ENCODE data around the gene KLHL17. TPM values are rescaled to one million over a fixed set of nuclear protein-coding genes. Genes with fewer than 3 reads are reported as not detected.

The KLHL17 gene
- polyA plus RNA-seq, 1 donor from 2014 or later, result 1.3 TPM

DNA sequence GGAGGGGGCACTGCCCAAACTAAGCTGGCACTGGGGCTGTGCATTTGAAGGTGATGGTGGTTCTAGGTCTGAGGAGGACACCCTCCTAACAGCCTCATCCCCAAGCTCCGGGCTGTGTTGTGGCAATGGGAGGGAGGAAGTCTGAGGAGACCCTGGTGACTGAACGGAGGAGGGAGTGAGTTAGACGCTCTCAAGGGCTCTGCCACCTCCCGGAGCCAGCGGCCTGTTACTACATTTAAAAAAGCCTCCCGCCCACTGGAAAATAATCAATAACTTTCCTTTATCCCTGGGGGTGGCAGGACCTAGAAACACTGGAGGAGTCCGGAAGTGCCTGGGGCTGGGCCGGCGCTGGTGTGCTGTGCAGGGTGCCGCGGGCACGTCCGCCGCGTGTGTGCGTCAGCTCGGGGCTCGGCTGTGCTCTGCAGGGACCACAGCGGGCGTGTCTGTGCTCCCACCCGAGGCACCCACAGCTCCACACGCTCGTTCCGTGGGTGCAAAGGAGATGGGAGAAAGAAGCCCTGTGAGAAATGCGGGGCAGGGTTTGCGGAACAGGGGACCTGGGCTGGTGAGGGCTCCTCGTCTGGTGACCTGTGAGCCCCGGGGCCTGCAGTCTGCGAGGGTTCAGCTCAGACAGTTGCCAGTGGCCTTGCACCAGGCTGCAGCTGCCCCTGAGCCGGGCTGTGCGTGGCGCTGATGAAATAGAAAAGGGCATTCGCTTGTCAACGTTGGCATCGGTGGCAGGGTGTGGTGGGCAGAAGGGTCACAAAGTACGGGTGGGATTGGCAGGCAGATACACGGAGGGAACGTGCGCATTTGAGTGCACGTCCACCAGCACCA, 31.3 kb upstream of the KLHL17 start:
- peaks cover 0 to 6% (median 4%) of the 10 kb centered on the region in 3 donors for H3K4me1 Mint-ChIP-seq
- no peak overlapping the region for H3K4me3 Mint-ChIP-seq
- peaks cover 21% of the 10 kb centered on the region for H3K27me3 Mint-ChIP-seq
- H3K9me3 Mint-ChIP-seq, result no peaks in the 10 kb centered on the region
- H3K36me3 Mint-ChIP-seq, result no peaks in the 10 kb centered on the region
- H3K27ac Mint-ChIP-seq, result no peak overlapping the region

DNA sequence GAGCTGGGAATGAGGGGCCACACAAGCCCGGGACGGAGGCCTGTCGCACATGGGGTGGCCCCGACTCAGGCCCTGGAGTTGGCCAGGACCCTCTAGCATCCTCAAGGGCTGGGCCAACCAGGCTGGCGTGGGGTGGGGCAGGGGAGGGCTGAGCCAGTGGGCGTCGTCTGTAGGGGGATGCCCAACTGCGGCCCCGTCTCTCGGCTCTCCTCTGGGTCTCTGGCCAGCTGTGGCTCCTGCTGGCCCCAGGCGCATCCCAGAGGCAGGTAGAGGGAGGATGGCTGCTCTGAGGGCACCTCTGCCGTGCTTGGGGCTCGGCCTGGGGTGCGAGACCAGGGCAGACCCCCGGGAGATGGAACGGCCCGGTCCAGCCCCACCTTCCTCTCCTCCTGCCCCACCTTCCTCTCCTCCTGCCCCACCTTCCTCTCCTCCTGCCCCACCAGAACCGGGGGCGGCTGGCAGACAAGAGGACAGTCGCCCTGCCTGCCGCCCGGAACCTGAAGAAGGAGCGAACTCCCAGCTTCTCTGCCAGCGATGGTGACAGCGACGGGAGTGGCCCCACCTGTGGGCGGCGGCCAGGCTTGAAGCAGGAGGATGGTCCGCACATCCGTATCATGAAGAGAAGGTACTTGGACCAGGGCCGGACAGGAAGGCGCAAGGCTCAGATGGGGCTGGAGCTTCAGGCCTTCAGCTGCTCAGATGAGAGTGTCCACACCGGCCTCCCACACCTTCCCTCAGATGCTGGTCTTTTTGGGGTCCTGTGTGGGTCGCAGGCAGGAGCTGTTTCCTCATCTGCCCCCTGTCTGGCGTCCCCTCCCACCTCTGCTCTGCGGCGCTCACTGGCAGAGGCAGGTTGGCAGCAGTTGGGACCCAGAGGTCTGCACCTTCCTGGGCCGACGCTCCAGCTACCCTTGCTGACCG, 30.4 kb upstream of the KLHL17 start:
- Mint-ChIP-seq H3K9me3 (no peaks in the 10 kb centered on the region), H3K36me3 (no peaks in the 10 kb centered on the region), H3K27ac (no peak overlapping the region), H3K27me3 (peaks cover 23% of the 10 kb centered on the region), H3K4me3 (no peak overlapping the region), H3K4me1 (peaks cover 0 to 6% (median 5%) of the 10 kb centered on the region in 3 donors)

DNA sequence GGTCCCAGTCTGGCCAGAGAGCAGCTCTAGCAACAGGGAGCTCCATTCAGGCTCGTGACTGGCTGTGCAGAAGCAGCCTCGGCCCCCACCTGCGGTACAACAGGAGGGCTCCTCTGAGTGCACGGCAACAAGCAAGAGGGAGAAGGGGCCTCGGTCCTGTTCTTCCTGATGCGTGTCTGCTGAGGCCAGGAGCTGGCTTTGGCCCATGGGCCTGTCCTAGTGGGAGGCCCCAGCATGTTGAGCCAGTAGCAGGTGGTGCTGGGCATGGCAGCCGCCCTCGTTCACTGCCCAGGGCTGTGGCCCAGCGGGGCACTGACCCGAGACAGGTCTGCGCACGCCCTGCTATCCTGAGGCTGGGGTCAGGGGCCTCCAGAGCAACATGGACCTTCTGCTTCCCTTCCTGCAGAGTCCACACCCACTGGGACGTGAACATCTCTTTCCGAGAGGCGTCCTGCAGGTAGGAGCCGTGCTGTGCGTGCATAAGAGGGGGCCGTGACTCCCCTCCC, 29.7 kb upstream of the KLHL17 start:
- H3K9me3 Mint-ChIP-seq, result no peaks in the 10 kb centered on the region
- H3K4me3 Mint-ChIP-seq, result no peak overlapping the region
- no peak overlapping the region for H3K27ac Mint-ChIP-seq
- H3K27me3 Mint-ChIP-seq, result peaks cover 28% of the 10 kb centered on the region
- H3K36me3 Mint-ChIP-seq, result no peaks in the 10 kb centered on the region
- H3K4me1 Mint-ChIP-seq, result peaks cover 0 to 6% (median 5%) of the 10 kb centered on the region in 3 donors

DNA sequence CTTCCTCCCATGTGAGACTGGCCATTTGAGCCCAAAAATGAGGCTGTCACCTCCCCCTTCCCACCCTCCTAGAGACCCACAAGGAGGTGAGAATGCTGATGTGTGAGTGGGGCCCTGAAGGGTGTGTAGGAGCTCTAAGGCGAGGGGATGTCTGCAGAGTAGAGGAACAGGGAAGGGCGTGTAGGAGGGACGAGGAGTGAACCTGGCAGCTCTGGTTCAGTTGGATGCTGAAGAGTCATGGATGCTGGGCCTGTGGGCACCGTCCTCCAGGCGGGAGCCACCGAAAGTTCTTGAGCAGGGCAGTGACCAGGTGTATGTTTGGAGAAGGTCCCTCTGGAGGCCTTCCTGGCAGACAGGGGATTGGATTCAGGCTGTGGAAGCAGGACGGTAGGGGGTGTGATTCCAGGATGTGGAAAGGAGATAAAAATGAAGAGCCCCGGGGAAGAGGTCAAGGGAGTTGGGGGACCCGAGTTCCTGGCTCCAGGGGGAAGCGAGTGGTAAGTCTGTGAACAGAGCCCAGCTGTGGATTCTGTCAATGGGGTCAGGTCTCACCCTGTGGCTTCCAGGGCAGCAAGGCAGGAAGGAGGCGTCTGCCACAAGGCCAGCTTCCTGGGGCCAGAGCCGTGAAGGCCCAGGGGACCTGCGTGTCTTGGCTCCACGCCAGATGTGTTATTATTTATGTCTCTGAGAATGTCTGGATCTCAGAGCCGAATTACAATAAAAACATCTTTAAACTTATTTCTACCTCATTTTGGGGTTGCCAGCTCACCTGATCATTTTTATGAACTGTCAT, 28.8 kb upstream of the KLHL17 start:
- Mint-ChIP-seq H3K4me1 (peaks cover 0 to 6% (median 5%) of the 10 kb centered on the region in 3 donors), H3K9me3 (no peaks in the 10 kb centered on the region), H3K36me3 (no peaks in the 10 kb centered on the region), H3K27ac (no peak overlapping the region), H3K27me3 (peaks cover 21% of the 10 kb centered on the region), H3K4me3 (no peak overlapping the region)

DNA sequence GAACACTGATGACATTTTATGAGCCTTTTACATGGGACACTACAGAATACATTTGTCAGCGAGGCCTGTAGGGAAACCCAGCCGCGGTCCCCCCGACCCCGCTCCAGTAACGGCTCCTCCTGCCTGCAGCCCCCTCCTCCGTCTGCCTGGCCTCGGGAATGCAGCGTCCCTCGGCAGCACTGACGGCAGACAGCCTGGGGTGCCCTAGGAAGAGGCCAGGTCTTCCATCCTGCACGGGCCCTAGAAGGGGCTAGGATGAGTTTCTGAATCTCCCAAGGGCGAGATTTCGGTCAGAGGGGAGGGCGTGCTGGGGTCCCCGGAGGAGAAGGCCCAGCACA, 28.2 kb upstream of the KLHL17 start:
- H3K27ac Mint-ChIP-seq, result no peak overlapping the region
- H3K36me3 Mint-ChIP-seq, result no peaks in the 10 kb centered on the region
- H3K27me3 Mint-ChIP-seq, result peaks cover 17% of the 10 kb centered on the region
- H3K4me3 Mint-ChIP-seq, result no peak overlapping the region
- no peaks in the 10 kb centered on the region for H3K9me3 Mint-ChIP-seq
- H3K4me1 Mint-ChIP-seq, result peaks cover 0 to 6% (median 5%) of the 10 kb centered on the region in 3 donors

DNA sequence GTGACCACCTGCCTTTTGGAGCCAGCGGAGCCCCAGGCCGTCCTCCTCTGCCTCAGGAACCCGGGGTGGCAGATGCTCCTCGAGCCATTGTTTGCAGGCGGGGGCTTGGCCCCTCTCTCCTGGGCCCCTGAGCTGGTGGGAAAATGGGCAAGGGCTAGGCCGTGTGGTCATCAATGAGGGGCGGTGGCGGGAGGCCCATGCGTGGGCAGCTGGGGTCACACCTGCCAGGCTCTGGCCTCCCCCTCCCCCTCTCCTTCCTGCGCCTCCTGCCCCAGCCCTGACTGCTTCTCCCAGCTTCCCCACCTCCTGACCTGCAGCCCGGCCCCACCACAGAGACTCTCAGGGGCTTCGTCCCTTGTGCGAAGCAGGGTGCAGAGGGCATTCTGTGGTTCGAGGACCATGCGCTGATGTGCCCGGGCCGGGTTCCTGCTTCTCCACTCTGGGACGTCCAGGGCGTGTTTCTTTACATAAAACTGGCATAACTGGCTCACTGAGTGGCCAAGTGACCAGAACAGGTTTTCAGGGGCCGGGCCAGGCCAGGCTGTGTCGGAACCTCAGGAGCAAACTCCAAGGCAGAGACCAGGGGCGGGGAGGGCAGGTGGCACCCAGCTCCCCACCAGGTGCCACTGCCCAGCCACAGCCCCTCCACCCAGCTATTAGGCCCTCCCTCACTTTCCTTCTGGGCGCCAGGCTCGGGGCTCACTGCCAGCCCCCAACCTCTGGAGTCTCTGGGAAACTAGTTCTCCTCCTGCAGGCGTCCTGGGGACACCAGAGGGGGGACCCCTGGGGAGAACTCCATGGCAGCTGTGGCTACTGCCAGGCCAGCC, 27.4 kb upstream of the KLHL17 start:
- peaks cover 0 to 6% (median 5%) of the 10 kb centered on the region in 3 donors for H3K4me1 Mint-ChIP-seq
- H3K27ac Mint-ChIP-seq, result no peak overlapping the region
- H3K4me3 Mint-ChIP-seq, result peak overlapping the region in 1 of 4 donors; percentile 82
- no peaks in the 10 kb centered on the region for H3K9me3 Mint-ChIP-seq
- H3K36me3 Mint-ChIP-seq, result no peaks in the 10 kb centered on the region
- H3K27me3 Mint-ChIP-seq, result peaks cover 17% of the 10 kb centered on the region

DNA sequence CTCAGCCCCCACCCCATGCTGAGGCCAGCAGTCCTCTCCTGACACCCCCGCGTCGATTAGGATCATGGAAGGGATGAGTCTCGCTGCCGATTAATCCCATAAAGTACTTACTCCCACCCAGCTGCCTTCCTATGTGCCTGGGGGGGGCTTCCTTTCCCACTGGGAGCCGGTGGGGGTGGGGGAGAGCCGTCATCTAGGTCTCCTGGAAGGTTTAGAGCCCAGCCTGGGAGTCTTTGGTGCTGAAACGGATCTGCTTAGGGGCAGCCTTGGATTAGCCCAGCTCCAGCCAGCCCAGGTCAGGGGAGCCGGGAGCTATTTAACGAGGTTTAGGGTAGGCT, 26.8 kb upstream of the KLHL17 start:
- peaks cover 21% of the 10 kb centered on the region for H3K27me3 Mint-ChIP-seq
- H3K36me3 Mint-ChIP-seq, result no peaks in the 10 kb centered on the region
- H3K27ac Mint-ChIP-seq, result no peak overlapping the region
- no peak overlapping the region for H3K4me3 Mint-ChIP-seq
- no peaks in the 10 kb centered on the region for H3K9me3 Mint-ChIP-seq
- H3K4me1 Mint-ChIP-seq, result peaks cover 0 to 6% (median 5%) of the 10 kb centered on the region in 3 donors

DNA sequence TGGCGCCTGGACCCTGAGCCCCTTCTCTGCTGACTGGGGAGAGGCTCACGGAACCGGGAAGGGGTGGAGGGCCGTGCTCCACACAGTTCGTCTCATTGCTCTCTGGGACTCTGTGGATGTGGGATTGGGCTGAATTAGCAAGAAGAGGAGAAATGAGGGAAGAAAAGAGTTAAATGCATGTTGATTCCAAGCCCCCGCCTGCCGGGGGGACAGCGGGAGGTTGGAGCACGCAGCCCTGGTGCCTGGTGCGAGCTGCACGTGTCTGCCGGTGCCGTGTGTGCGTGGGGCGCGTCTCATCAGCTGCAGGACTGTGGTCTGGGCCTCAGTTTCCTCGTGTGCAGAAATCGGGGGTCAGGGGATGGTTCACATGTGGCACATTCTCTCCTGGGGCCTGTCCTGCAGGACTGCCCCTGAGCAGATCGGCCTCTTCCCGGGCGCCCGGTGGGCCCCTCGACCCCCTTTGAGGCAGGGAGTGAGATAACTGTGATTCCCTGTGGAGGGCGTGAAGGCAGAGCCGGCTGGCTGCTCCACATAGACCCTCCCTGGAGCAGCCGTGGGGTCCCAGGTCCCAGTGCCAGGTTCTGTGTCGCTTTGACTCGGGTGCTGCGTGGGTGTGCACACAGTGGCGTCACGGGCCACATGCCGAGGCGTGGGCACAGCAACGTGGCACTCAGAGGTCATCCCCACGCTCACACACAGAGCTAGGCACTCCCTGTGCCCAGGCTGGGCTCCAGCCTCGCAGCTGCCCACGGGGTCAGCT, 25.2 kb upstream of the KLHL17 start:
- peaks cover 22% of the 10 kb centered on the region for H3K27me3 Mint-ChIP-seq
- H3K27ac Mint-ChIP-seq, result no peak overlapping the region
- no peaks in the 10 kb centered on the region for H3K9me3 Mint-ChIP-seq
- peak overlapping the region in 1 of 4 donors; percentile 45 for H3K4me3 Mint-ChIP-seq
- no peaks in the 10 kb centered on the region for H3K36me3 Mint-ChIP-seq
- H3K4me1 Mint-ChIP-seq, result peaks cover 0 to 5% (median 4%) of the 10 kb centered on the region in 3 donors

DNA sequence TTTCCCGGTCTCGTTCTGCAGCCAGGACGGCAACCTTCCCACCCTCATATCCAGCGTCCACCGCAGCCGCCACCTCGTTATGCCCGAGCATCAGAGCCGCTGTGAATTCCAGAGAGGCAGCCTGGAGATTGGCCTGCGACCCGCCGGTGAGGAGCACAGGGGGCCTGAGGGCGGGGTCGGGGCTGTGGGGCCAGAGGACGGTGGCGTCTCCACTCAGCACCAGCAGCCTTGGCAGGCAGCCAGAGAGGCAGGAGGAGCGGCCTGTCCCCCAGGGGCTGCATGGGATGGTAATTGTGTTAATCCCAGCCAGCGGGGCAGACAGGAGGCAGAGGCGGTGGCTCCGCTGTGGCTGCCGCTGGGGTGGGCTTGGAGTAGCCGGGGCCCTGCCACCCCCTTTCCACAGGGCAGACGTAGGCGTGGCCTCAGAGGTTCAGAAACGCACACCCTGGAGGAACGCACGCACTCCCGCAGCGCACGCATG, 24.6 kb upstream of the KLHL17 start:
- no peak overlapping the region for H3K4me3 Mint-ChIP-seq
- H3K9me3 Mint-ChIP-seq, result no peaks in the 10 kb centered on the region
- H3K36me3 Mint-ChIP-seq, result no peaks in the 10 kb centered on the region
- H3K27ac Mint-ChIP-seq, result no peak overlapping the region
- H3K27me3 Mint-ChIP-seq, result peaks cover 26% of the 10 kb centered on the region
- peaks cover 0 to 8% (median 4%) of the 10 kb centered on the region in 3 donors for H3K4me1 Mint-ChIP-seq

DNA sequence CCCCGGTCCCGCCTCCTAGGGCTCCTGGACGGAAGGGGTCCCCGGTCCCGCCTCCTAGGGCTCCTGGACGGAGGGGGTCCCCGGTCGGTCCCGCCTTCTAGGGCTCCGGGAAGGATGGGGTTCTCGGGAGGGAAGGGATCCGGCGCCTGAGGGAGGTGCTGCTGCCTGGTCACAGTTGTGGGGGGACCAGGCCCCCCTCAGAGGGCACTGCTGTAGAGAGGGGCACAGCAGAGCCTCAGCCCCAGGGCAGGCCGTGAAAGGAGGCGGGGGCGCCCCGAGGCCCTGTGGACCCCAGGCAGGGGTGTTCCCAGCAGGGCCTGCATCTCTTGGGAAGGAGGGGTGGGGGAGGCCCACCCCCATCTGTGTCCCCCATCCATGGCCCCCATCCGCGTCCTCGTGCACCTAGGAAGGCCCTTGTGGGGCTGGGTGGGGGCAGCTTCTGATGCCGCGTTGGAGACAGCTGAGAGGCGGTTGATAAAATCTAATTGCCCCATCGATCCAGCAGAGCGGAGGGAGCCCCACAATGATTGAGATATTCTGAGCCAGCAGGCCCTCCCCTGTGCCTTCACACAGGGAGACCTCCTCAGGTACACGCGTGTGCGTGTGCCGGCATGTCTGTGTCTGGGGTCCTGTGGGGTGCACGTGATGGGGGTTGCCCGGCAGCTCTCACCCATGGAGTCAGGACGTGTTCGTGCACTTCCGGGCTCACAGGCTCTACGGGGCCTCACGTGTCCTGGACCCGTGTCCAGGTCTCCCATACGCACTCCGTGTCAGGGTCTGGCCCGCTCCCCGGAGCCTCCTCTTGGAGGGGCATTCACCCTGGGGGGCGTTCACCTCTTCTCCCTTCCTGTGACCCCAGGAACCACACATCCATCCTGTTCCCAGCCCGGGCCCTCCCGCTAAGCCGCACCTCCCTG, 23.8 kb upstream of the KLHL17 start:
- H3K27me3 Mint-ChIP-seq, result peaks cover 26% of the 10 kb centered on the region

DNA sequence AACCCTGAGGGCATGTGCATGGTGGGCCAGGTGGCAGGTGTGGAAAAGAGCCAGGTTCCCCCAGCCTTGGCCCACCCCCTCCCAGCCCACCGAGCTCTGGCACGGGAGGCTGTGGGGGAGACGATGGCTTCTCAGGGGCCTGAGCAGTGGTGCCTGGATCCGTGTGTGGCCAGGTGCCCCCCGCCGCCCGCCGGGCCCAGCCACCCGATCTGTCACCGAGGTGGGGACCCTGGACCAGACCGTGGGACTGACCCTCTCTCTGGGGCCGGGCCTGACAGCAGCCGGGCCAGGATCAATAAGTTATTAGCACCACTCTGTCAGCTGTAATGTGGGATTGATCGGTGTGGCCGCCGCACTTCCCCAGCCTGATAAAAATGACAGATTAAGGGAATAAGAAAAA, 22.9 kb upstream of the KLHL17 start:
- Mint-ChIP-seq H3K4me1 (peaks cover 0 to 7% (median 0%) of the 10 kb centered on the region in 3 donors), H3K4me3 (peak overlapping the region in 1 of 4 donors; percentile 43), H3K9me3 (no peaks in the 10 kb centered on the region), H3K27ac (no peak overlapping the region), H3K36me3 (no peaks in the 10 kb centered on the region), H3K27me3 (peaks cover 26% of the 10 kb centered on the region)

More for the DNA sequence above, 23.8 kb upstream of the KLHL17 start:
- H3K4me3 Mint-ChIP-seq, result no peak overlapping the region
- peaks cover 0 to 7% (median 2%) of the 10 kb centered on the region in 3 donors for H3K4me1 Mint-ChIP-seq
- H3K9me3 Mint-ChIP-seq, result no peaks in the 10 kb centered on the region
- H3K27ac Mint-ChIP-seq, result no peak overlapping the region
- no peaks in the 10 kb centered on the region for H3K36me3 Mint-ChIP-seq

DNA sequence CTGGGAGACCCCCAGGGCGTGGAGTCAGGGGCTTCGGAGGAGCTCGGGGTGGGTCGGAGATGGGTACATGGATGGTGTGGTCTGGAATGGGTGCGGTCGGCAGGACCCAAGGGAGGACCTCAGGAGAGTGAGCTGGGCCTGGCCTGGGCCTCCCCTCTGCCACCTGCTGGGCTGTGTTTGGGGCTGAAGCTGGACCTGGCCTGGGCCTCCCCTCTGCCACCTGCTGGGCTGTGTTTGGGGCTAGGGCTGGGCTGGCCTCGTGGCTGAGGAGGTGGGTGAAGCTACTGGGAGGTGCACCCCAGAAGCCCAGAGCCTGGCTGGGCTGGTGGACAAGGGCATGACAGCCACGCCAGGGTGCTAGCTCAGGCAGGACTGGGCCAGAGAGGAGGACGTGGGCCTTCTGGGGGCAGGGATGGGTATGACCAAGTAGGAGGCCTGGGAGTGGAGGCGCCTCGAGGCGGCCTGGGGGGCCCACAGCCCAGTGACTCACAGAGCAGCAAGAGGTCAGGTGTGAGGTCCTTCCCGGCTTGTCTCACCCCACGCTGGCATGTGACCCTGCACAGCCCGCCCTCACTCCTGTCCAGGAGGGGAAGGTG, 22.2 kb upstream of the KLHL17 start:
- H3K27me3 Mint-ChIP-seq, result peaks cover 24% of the 10 kb centered on the region
- H3K36me3 Mint-ChIP-seq, result no peaks in the 10 kb centered on the region
- H3K4me1 Mint-ChIP-seq, result peaks cover 0 to 7% (median 0%) of the 10 kb centered on the region in 3 donors
- no peak overlapping the region for H3K27ac Mint-ChIP-seq
- no peaks in the 10 kb centered on the region for H3K9me3 Mint-ChIP-seq
- H3K4me3 Mint-ChIP-seq, result peak overlapping the region in 1 of 4 donors; percentile 43
